H1 (cell line): Measurements from ENCODE around the gene LRCH3. TPM values are rescaled to one million over a fixed set of nuclear protein-coding genes. Genes with fewer than 3 reads are reported as not detected.

Experiments
- CTCF ChIA-PET: fragments of 300-600 bp; sonication (Branson Sonifier 250); formaldehyde crosslinking; loops from one replicate; lab custom pipeline; 2021; ENCODE audit not compliant: partially characterized antibody; lab: Charles Lee
- POLR2A ChIA-PET: fragments of 300-600 bp; sonication (Branson Sonifier 250); formaldehyde crosslinking; loops from one replicate; lab custom pipeline; 2021; ENCODE audit warnings: inconsistent platforms; ENCODE audit not compliant: partially characterized antibody; lab: Charles Lee
- DNase-seq, 2 experiments: peaks; one replicate each; pipeline versions ENCODE4 v3.0.0 to v3.0.0-alpha.2; 2010 to 2022; ENCODE audit warnings: low spot score in 2 of 2, low read depth in 1 of 2, mixed read lengths in 1 of 2
- FAIRE-seq: peaks from 2 replicates; lab custom pipeline; 2011; peaks lifted over from hg19 to GRCh38; lab: Jason Lieb, UNC
- H2AFZ ChIP-seq: 2 replicates; pipeline ENCODE4 v1.8.1; 2012; ENCODE audit warnings: low read length, inconsistent platforms
- H2AK5ac ChIP-seq: 2 replicates; pipeline ENCODE4 v1.6.1; 2013; ENCODE audit warnings: low read depth, low read length
- H2BK120ac ChIP-seq: replicated peaks from 2 replicates; pipeline ENCODE3; 2013; ENCODE audit warnings: low read depth, low read length, inconsistent platforms
- H2BK12ac ChIP-seq: 2 replicates; pipeline ENCODE4 v1.6.1; 2013; ENCODE audit warnings: low read depth, low read length
- H2BK15ac ChIP-seq: 2 replicates; pipeline ENCODE4 v1.6.1; 2013; ENCODE audit warnings: low read length
- H2BK20ac ChIP-seq: 2 replicates; pipeline ENCODE4 v1.6.1; 2013; ENCODE audit warnings: low read length
- H2BK5ac ChIP-seq: 2 replicates; pipeline ENCODE4 v1.6.1; 2013; ENCODE audit warnings: low read depth, low read length
- H3K14ac ChIP-seq: 2 replicates; pipeline ENCODE4 v1.6.1; 2013; ENCODE audit warnings: inconsistent platforms; ENCODE audit not compliant: insufficient read length
- H3K18ac ChIP-seq: 2 replicates; pipeline ENCODE4 v1.6.1; 2013; ENCODE audit warnings: low read length; ENCODE audit errors: extremely low read depth
- H3K23ac ChIP-seq: 2 replicates; pipeline ENCODE4 v1.6.1; 2013; ENCODE audit warnings: inconsistent platforms; ENCODE audit not compliant: insufficient read length
- H3K23me2 ChIP-seq: 2 replicates; pipeline ENCODE4 v1.6.1; 2013; ENCODE audit warnings: low read depth, low read length
- H3K27ac ChIP-seq: 2 replicates; pipeline ENCODE4 v1.6.1; 2011; ENCODE audit warnings: low read depth, low read length, inconsistent platforms
- H3K27me3 ChIP-seq, 4 experiments: replicated peaks in 1 of 4; 1 replicate in 1 of 4; 2 replicates in 3 of 4; pipeline versions ENCODE4 v1.6.1 to v1.8.1; 2011 to 2013; ENCODE audit warnings: low read length in 3 of 4, mild to moderate bottlenecking in 3 of 4, inconsistent platforms in 2 of 4, mixed read lengths in 2 of 4, moderate library complexity in 1 of 4; ENCODE audit not compliant: control insufficient read depth in 3 of 4, insufficient read depth in 3 of 4; ENCODE audit errors: extremely low read depth in 1 of 4
- H3K36me3 ChIP-seq, 4 experiments: 2 replicates each; pipeline versions ENCODE4 v1.6.1 to v1.8.1; 2011 to 2013; ENCODE audit warnings: mild to moderate bottlenecking in 4 of 4, low read length in 3 of 4, moderate library complexity in 2 of 4, control low read depth in 1 of 4, inconsistent platforms in 1 of 4; ENCODE audit not compliant: insufficient read depth in 4 of 4, control insufficient read depth in 2 of 4
- H3K4ac ChIP-seq: replicated peaks from 2 replicates; pipeline ENCODE3; 2013; ENCODE audit warnings: low read length, low read depth, mixed read lengths, inconsistent platforms; ENCODE audit not compliant: insufficient read length
- H3K4me1 ChIP-seq, 4 experiments: replicated peaks in 1 of 4; 1 replicate in 1 of 4; 2 replicates in 3 of 4; pipeline versions ENCODE4 v1.6.1 to v1.8.1; 2011 to 2013; ENCODE audit warnings: low read length in 3 of 4, inconsistent platforms in 2 of 4, mixed read lengths in 1 of 4; ENCODE audit not compliant: insufficient read depth in 4 of 4, control insufficient read depth in 3 of 4
- H3K4me2 ChIP-seq, 2 experiments: 2 replicates each; pipeline versions ENCODE4 v1.6.1 to v1.8.1; 2011 to 2013; ENCODE audit warnings: low read depth in 2 of 2, low read length in 2 of 2, control low read depth in 1 of 2, inconsistent platforms in 1 of 2, mild to moderate bottlenecking in 1 of 2; ENCODE audit not compliant: insufficient read depth in 1 of 2
- H3K4me3 ChIP-seq, 4 experiments: fragments of 200-600, 300-600 bp in 1 of 4; sonication (generic), shearing (Covaris generic), sonication (Bioruptor Twin) in 1 of 4; 2 replicates each; pipeline versions ENCODE4 v1.5.1 to v1.8.1; 2011 to 2016; ENCODE audit warnings: low read length in 4 of 4, low read depth in 3 of 4, control low read depth in 2 of 4, inconsistent platforms in 2 of 4, mild to moderate bottlenecking in 2 of 4, mixed read lengths in 1 of 4, moderate library complexity in 1 of 4; ENCODE audit not compliant: insufficient read depth in 2 of 4; ENCODE audit errors: extremely low read depth in 1 of 4
- H3K56ac ChIP-seq: replicated peaks from 2 replicates; pipeline ENCODE3; 2013; ENCODE audit warnings: low read depth, mild to moderate bottlenecking, mixed read lengths, low read length, inconsistent platforms; ENCODE audit not compliant: insufficient read length
- H3K79me1 ChIP-seq: 2 replicates; pipeline ENCODE4 v1.6.1; 2013; ENCODE audit warnings: low read depth, low read length, control low read depth
- H3K79me2 ChIP-seq, 2 experiments: 2 replicates each; pipeline versions ENCODE4 v1.6.1 to v1.8.1; 2012 to 2013; ENCODE audit warnings: low read length in 2 of 2, mild to moderate bottlenecking in 2 of 2, inconsistent platforms in 1 of 2; ENCODE audit not compliant: insufficient read depth in 2 of 2, control insufficient read depth in 1 of 2
- H3K9ac ChIP-seq, 4 experiments: replicated peaks in 1 of 4; 1 replicate in 1 of 4; 2 replicates in 3 of 4; pipeline versions ENCODE4 v1.6.1 to v1.8.1; 2011 to 2013; ENCODE audit warnings: low read depth in 3 of 4, low read length in 3 of 4, control low read depth in 2 of 4, mild to moderate bottlenecking in 2 of 4, moderate library complexity in 2 of 4, inconsistent platforms in 1 of 4; ENCODE audit errors: extremely low read depth in 1 of 4
- H3K9me3 ChIP-seq, 2 experiments: 2 replicates each; pipeline versions ENCODE4 v1.6.1 to v1.8.1; 2012 to 2013; ENCODE audit warnings: mild to moderate bottlenecking in 2 of 2, moderate library complexity in 2 of 2, control low read depth in 1 of 2, inconsistent platforms in 1 of 2, low read depth in 1 of 2, low read length in 1 of 2, mixed read lengths in 1 of 2; ENCODE audit not compliant: insufficient read depth in 2 of 2
- H4K20me1 ChIP-seq, 2 experiments: replicated peaks in 1 of 2; 2 replicates each; pipeline versions ENCODE3 to v1.8.1; 2011 to 2013; ENCODE audit warnings: inconsistent platforms in 2 of 2, low read length in 2 of 2, mild to moderate bottlenecking in 1 of 2; ENCODE audit not compliant: insufficient read depth in 2 of 2, control insufficient read depth in 1 of 2
- H4K5ac ChIP-seq: 2 replicates; pipeline ENCODE4 v1.6.1; 2013; ENCODE audit warnings: low read length, low read depth, mixed read lengths, inconsistent platforms; ENCODE audit not compliant: insufficient read length
- H4K8ac ChIP-seq: 2 replicates; pipeline ENCODE4 v1.8.0; 2013; ENCODE audit warnings: mild to moderate bottlenecking, moderate library complexity, low read length, inconsistent platforms; ENCODE audit not compliant: insufficient read depth; ENCODE audit errors: extremely low read depth
- H4K91ac ChIP-seq: replicated peaks from 2 replicates; pipeline ENCODE3; 2013; ENCODE audit warnings: low read length, mixed read lengths, inconsistent platforms; ENCODE audit not compliant: insufficient read length
- BACH1 ChIP-seq: IDR thresholded peaks from 2 replicates; pipeline ENCODE4 v1.6.1; 2012; ENCODE audit warnings: low read length, improper control_type of control experiment
- KDM4A ChIP-seq: IDR thresholded peaks from one replicate; pipeline ENCODE4 v1.7.1; 2012; ENCODE audit warnings: low read depth, mild to moderate bottlenecking, moderate library complexity, low read length, inconsistent platforms; ENCODE audit not compliant: severe bottlenecking
- POU5F1 ChIP-seq: IDR thresholded peaks from 2 replicates; pipeline ENCODE4 v1.6.1; 2011; ENCODE audit warnings: low read depth, mild to moderate bottlenecking, low read length, moderate library complexity
- RFX5 ChIP-seq: IDR thresholded peaks from 2 replicates; pipeline ENCODE4 v1.6.1; 2011; ENCODE audit warnings: low read depth, low read length, improper control_type of control experiment, borderline replicate concordance
- SAP30 ChIP-seq: fragments of 300-600 bp; sonication (generic); IDR thresholded peaks from 2 replicates; pipeline ENCODE4 v1.7.1; 2012; ENCODE audit warnings: low read length, moderate library complexity, mild to moderate bottlenecking, inconsistent platforms; ENCODE audit not compliant: insufficient read depth, insufficient replicate concordance
- SIRT6 ChIP-seq: IDR thresholded peaks from one replicate; pipeline ENCODE4 v1.7.1; 2012; ENCODE audit warnings: low read length, inconsistent platforms
- SP4 ChIP-seq: IDR thresholded peaks from 2 replicates; pipeline ENCODE4 v1.6.1; 2012; ENCODE audit warnings: low read length, inconsistent platforms
- WGBS, 2 experiments: shearing (Covaris generic) in 1 of 2; methylation state at CpG; one replicate each; pipeline versions ENCODE4 v1.1.6 to v1.1.7; 2013 to 2015; ENCODE audit warnings: low lambda C conversion rate in 2 of 2, mixed read lengths in 2 of 2, inconsistent platforms in 1 of 2, low coverage in 1 of 2, missing lambda C conversion rate in 1 of 2; ENCODE audit not compliant: insufficient replicate concordance in 2 of 2, insufficient coverage in 1 of 2, insufficient read length in 1 of 2; ENCODE audit errors: extremely low coverage in 1 of 2, missing lambda C conversion rate in 1 of 2; 5-methylcytosine and 5-hydroxymethylcytosine counted together
- polyA plus RNA-seq, 7 experiments: library from polyadenylated mRNA; depleted of rRNA in 3 of 7; stranded (reverse) in 5 of 7; unstranded in 2 of 7; fragments of >200 nt in 5 of 7; fragments of 200-250 nt in 2 of 7; gene quantifications; 1 replicate in 5 of 7; 2 replicates in 1 of 7; 4 replicates in 1 of 7; pipeline versions ENCODE4 v1.2.1 to v1.2.3, GENCODE V29; 2011 to 2013; ENCODE audit warnings: missing spikeins in 2 of 7, mixed read lengths in 2 of 7
- total RNA-seq: library from RNA; stranded (reverse); fragmentation: NEBNext Ultra II Directional; extraction: Animal tissue kit (Norgen Biotek cat#: 25700); gene quantifications from 2 replicates; pipeline ENCODE4 v1.2.1, GENCODE V29; 2021
- TF ChIP-seq, protein P1 (sequence below), 3 experiments: IDR thresholded peaks; 1 replicate in 2 of 3; 2 replicates in 1 of 3; pipeline versions ENCODE4 v1.5.1 to v1.6.1; 2011; ENCODE audit warnings: low read length in 3 of 3, mild to moderate bottlenecking in 3 of 3, inconsistent platforms in 2 of 3, low read depth in 1 of 3, moderate library complexity in 1 of 3; ENCODE audit not compliant: insufficient read depth in 1 of 3; ENCODE audit errors: control extremely low read depth in 1 of 3
- TF ChIP-seq, protein P2 (sequence below): IDR thresholded peaks from 2 replicates; pipeline ENCODE4 v1.6.1; 2012; ENCODE audit warnings: inconsistent platforms

Gene LRCH3
- total and polyA plus RNA-seq, 2 of the 8 experiments (the other 6 are each of a cell fraction or from before 2014, with no cell fraction given), result 58.4 to 66.0 TPM

DNA sequence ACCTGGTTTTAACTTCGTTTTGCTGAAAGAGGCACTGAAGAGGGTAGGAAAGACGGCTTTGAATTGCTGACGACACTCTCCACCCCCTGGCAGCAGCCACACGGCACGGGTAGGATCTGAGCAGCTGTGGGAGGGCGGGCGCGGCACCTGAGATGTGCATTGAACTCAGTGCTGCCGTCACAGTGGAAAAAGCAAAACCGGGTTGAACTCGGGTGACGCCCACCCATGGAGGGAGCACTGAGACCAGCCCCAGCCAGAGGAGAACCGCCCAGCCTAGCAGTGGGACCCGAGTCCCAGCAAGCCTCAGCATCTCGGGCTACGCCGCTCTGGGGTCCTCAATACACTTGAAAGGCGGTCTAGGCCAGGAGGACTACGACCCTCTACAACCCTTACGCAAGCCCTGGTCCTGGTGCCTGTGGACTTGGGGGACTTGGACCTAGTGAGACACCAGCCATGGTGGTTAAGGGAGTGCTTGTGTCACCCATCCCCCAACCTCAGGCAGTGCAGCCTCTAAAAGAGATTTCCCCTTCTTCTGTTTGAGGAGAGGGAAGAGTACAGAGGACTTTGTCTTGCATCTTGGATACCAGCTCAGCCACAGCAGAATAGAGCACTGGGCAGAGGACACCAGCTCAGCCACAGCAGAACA, 108.9 kb downstream of the LRCH3 start:
- no peak overlapping the region for H4K5ac ChIP-seq
- peak overlapping the region; percentile 31 to 37; a peak in 3 of 4 replicates for H3K4me2 ChIP-seq
- peak overlapping the region; percentile 47; the same call in 1 of the 2 replicates for H4K8ac ChIP-seq
- no peak overlapping the region for H3K18ac ChIP-seq
- H3K27ac ChIP-seq, result no peak overlapping the region
- H2BK20ac ChIP-seq, result peak overlapping the region; percentile 55; the same call in 1 of the 2 replicates
- ChIA-PET POLR2A (interaction anchor here (1.3 kb wide), 1 partner anchor 51 kb away, joined by 5 read pairs; no protein-coding TSS in a partner anchor), CTCF (interaction anchor here (1.1 to 1.5 kb wide), 3 partner anchors 8 to 26 kb away, joined by 3 to 5 read pairs (median 4); no protein-coding TSS in a partner anchor)
- FAIRE-seq (no peak), DNase-seq (peak in 1 of 2 experiments; percentile 51)
- TF ChIP-seq BACH1 (0 out of 2 replicates have a peak, but pooled peaks have one; percentile 10), SIRT6 (no peak), SAP30 (no peak), SP4 (no peak), RFX5 (no peak), POU5F1 (no peak), KDM4A (peak; percentile 17)
- TF ChIP-seq, protein P1, sequence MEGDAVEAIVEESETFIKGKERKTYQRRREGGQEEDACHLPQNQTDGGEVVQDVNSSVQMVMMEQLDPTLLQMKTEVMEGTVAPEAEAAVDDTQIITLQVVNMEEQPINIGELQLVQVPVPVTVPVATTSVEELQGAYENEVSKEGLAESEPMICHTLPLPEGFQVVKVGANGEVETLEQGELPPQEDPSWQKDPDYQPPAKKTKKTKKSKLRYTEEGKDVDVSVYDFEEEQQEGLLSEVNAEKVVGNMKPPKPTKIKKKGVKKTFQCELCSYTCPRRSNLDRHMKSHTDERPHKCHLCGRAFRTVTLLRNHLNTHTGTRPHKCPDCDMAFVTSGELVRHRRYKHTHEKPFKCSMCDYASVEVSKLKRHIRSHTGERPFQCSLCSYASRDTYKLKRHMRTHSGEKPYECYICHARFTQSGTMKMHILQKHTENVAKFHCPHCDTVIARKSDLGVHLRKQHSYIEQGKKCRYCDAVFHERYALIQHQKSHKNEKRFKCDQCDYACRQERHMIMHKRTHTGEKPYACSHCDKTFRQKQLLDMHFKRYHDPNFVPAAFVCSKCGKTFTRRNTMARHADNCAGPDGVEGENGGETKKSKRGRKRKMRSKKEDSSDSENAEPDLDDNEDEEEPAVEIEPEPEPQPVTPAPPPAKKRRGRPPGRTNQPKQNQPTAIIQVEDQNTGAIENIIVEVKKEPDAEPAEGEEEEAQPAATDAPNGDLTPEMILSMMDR (IDR thresholded peaks at IDR 0.05; ENCODE audit: control extremely low read depth in 1 of 3, insufficient read depth in 1 of 3, low read depth in 1 of 3, low read length in 3 of 3), result no peak
- TF ChIP-seq, protein P2, sequence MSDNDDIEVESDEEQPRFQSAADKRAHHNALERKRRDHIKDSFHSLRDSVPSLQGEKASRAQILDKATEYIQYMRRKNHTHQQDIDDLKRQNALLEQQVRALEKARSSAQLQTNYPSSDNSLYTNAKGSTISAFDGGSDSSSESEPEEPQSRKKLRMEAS, result no peak
- peak overlapping the region; percentile 32; the same call in 1 of the 2 replicates for H2BK5ac ChIP-seq
- no peaks in the 10 kb centered on the region for H3K79me2 ChIP-seq
- H2AFZ ChIP-seq, result peak overlapping the region; percentile 24; the same call in 1 of the 2 replicates
- 74% methylated on average over 19 of the region's 20 CpGs; no CpG with 5 or more reads in 1 of the 2 experiments for WGBS, 2 experiments
- no peak overlapping the region for H3K56ac ChIP-seq
- no peak overlapping the region for H2AK5ac ChIP-seq
- no peaks in the 10 kb centered on the region for H4K20me1 ChIP-seq
- no peak overlapping the region for H3K23ac ChIP-seq
- no peak overlapping the region for H2BK120ac ChIP-seq
- H3K14ac ChIP-seq, result no peak overlapping the region
- peak overlapping the region; percentile 5 for H4K91ac ChIP-seq
- H3K23me2 ChIP-seq, result no peaks in the 10 kb centered on the region
- H3K36me3 ChIP-seq, result no peaks in the 10 kb centered on the region
- no peak overlapping the region for H3K4ac ChIP-seq
- H3K27me3 ChIP-seq, result no peaks in the 10 kb centered on the region
- no peaks in the 10 kb centered on the region for H3K9me3 ChIP-seq
- peak overlapping the region; percentile 88; the same call in 1 of the 2 replicates for H2BK15ac ChIP-seq
- H3K79me1 ChIP-seq, result no peaks in the 10 kb centered on the region
- no peak overlapping the region for H3K9ac ChIP-seq
- peaks cover 0 to 8% (median 6%) of the 10 kb centered on the region in 4 experiments; a peak in 6 of 7 replicates for H3K4me1 ChIP-seq
- H3K4me3 ChIP-seq, result no peak overlapping the region
- H2BK12ac ChIP-seq, result no peak overlapping the region
